ENCODE measurements around the gene ACTMAP.

GRCh38 chr19:40755791-40756190, 5.5 kb upstream of the ACTMAP start:
- TF ChIP-seq CTCF (conservative IDR thresholded peaks at IDR 0.05; ENCODE audit: low read length) (no peak), EZH2phosphoT487 (IDR thresholded peaks at IDR 0.05; ENCODE audit: borderline replicate concordance) (no peak)

All from Loucy (cell line).